Transverse colon (tissue), 3 donors: ENCODE results near the gene AATK.

Source experiments
- POLR2A ChIP-seq: fragments of 450-650 bp; IDR thresholded peaks from one replicate; pipeline ENCODE4 v1.6.1; 2016; ENCODE audit warnings: antibody characterized with exemption, mild to moderate bottlenecking, moderate library complexity
- TF ChIP-seq, protein P1 (sequence below), 5 experiments: fragments of 200-600 bp in 3 of 5; fragments of 450-650 bp in 2 of 5; sonication (generic) in 3 of 5; IDR thresholded peaks; 1 replicate in 2 of 5; 2 replicates in 3 of 5; pipeline ENCODE4 v1.5.1; 2016 to 2017; ENCODE audit warnings: antibody characterized with exemption in 5 of 5, inconsistent platforms in 3 of 5, mild to moderate bottlenecking in 2 of 5, moderate library complexity in 1 of 5

DNA sequence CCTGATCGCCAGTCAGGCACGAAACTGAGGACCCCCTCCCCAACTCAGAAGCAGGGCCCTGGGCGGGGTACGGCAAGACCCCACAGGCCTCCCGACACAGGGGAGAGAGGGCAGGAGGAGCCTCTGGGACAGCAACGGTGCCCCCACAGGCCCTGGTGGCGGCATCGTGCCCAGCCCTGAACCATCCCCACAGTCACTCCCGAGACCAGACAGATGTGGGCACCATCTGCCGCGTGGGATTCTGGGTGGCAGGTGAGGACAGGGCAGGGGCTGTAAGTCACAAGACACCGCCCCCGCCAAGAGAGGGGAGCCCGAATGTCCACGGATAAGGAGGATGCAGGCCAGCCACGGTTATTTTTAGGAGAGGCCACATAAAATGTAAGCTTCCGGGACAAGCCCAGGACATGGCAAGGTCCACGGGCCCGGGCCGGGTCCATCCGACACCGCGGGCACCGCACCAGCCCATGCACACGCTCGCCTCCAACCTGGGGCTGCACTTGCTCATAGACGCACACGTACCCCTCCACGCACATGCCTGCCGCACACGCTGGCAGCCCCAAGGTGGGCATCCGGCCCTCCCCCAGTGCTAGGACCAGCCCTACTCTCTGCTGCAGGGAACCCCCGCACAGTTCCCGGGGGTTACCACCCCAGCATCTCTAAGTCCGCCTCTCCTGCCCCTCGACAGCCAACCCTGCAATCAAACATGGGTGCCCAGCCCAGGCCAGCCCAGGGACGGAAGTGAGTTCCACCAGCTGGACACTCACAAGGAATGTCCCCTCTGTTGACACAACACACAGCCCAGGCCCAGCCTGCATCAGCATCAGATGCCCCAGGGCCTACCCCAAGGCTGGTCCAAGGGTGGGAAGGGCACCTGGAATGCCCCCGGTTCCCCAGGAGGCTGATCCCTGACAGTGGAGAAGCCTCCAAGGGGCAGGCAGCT, 8.9 kb downstream of the AATK start:
- TF ChIP-seq, protein P1, sequence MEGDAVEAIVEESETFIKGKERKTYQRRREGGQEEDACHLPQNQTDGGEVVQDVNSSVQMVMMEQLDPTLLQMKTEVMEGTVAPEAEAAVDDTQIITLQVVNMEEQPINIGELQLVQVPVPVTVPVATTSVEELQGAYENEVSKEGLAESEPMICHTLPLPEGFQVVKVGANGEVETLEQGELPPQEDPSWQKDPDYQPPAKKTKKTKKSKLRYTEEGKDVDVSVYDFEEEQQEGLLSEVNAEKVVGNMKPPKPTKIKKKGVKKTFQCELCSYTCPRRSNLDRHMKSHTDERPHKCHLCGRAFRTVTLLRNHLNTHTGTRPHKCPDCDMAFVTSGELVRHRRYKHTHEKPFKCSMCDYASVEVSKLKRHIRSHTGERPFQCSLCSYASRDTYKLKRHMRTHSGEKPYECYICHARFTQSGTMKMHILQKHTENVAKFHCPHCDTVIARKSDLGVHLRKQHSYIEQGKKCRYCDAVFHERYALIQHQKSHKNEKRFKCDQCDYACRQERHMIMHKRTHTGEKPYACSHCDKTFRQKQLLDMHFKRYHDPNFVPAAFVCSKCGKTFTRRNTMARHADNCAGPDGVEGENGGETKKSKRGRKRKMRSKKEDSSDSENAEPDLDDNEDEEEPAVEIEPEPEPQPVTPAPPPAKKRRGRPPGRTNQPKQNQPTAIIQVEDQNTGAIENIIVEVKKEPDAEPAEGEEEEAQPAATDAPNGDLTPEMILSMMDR (IDR thresholded peaks at IDR 0.05), result no peak
- TF ChIP-seq POLR2A, result no peak
